ENCODE results near the gene FPGS. TPM values are rescaled to one million over a fixed set of nuclear protein-coding genes. Genes with fewer than 3 reads are reported as not detected.
A peak's percentile ranks its signal among the peaks of the same experiment; 100 is the strongest.

The FPGS gene
- total and polyA plus RNA-seq, 7 donors = 9.2 to 51.3 (median 32.6) TPM

- DNase-seq = peak; percentile 77
- TF ChIP-seq POLR2AphosphoS5 (IDR thresholded peaks at IDR 0.05) (no peak), EP300 (IDR thresholded peaks at IDR 0.05) (no peak), POLR2A (IDR thresholded peaks at IDR 0.05) (no peak)
- TF ChIP-seq, protein P1, sequence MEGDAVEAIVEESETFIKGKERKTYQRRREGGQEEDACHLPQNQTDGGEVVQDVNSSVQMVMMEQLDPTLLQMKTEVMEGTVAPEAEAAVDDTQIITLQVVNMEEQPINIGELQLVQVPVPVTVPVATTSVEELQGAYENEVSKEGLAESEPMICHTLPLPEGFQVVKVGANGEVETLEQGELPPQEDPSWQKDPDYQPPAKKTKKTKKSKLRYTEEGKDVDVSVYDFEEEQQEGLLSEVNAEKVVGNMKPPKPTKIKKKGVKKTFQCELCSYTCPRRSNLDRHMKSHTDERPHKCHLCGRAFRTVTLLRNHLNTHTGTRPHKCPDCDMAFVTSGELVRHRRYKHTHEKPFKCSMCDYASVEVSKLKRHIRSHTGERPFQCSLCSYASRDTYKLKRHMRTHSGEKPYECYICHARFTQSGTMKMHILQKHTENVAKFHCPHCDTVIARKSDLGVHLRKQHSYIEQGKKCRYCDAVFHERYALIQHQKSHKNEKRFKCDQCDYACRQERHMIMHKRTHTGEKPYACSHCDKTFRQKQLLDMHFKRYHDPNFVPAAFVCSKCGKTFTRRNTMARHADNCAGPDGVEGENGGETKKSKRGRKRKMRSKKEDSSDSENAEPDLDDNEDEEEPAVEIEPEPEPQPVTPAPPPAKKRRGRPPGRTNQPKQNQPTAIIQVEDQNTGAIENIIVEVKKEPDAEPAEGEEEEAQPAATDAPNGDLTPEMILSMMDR (IDR thresholded peaks at IDR 0.05) = no peak
Measured at GRCh38 chr9:127783111-127784008, 19.3 kb upstream of the FPGS start.

DNA sequence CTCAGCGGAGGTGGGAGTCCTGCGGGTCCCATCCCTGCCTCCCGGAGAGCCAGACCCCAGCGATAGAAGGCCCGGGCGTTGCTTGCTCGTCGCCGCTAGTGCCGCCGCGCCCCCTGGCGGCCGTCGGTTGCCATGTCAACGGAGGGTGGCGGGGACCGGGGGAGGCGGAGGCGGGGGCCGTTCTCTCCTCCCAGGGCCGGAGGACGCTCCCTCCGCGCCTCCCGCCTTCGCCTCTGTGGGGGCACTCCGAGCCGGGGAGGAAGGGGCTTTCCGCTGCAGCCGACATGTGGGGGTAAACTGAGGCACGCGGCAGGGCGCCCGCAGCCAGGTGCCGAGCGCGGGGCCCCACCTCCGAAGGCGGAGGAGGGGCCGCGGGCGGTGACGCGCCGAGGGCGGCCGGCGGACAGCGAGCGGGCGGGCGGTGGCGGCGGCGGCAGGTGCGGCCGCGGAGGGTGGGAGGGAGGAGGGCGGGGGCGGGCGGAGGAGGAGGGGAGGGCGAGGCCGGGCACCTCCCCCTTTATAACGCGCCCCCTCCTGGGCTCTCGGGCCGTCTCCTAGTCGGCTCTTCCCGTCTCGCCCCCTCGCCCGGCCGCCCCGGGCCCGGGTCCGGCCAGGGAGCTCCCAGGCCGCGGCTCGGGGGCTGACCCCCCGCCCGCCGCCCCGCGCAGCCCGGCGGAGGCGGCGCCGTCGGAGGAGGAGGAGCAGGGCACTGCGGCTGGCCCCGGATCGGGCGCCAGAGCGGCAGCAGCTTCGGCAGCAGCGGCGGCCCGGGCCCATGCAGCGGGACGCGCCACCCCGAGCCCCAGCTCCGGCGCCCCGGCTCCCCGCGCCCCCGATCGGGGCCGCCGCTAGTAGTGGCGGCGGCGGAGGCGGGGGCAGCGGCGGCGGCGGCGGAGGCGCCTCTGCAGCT, 17.4 kb upstream of the FPGS start:
- Histone ChIP-seq H3K27ac (peak overlapping the region; percentile 96 to 99 (median 96)), H3K27me3 (no peaks in the 10 kb centered on the region), H3K36me3 (peaks cover 23 to 33% (median 30%) of the 10 kb centered on the region in 4 donors), H3K9me3 (no peaks in the 10 kb centered on the region), H3K4me3 (peak overlapping the region; percentile 63 to 100 (median 96)), H3K4me1 (peaks cover 0 to 36% (median 29%) of the 10 kb centered on the region in 4 donors)
- peak; percentile 95 for DNase-seq
- intact Hi-C loops (cut with DNase I) = loop anchor here (1.0 to 5.0 kb wide), 6 partner anchors 14 to 173 kb away; partner anchors contain the start of genes FPGS, ST6GALNAC4, STXBP1 and TOR2A
- WGBS, 2 donors = 0 to 1% methylated on average over 119 to 122 of the region's 123 CpGs
- TF ChIP-seq, protein P1 (IDR thresholded peaks at IDR 0.05) = peak; percentile 94 to 98 (median 97)
- TF ChIP-seq POLR2A (IDR thresholded peaks at IDR 0.05) = no peak
- no peak for TF ChIP-seq EP300 (IDR thresholded peaks at IDR 0.05)
- peak in 2 of 4 donors; percentile 39 to 51 for TF ChIP-seq POLR2AphosphoS5 (IDR thresholded peaks at IDR 0.05)

More at GRCh38 chr9:127783111-127784008, 19.3 kb upstream of the FPGS start:
- no peaks in the 10 kb centered on the region for H3K9me3 ChIP-seq
- peaks cover 11 to 14% (median 12%) of the 10 kb centered on the region in 4 donors for H3K36me3 ChIP-seq
- H3K4me1 ChIP-seq = peaks cover 0 to 25% (median 22%) of the 10 kb centered on the region in 4 donors
- intact Hi-C loops (cut with DNase I) = loop anchor here (2.0 to 5.0 kb wide), 3 partner anchors 19 to 196 kb away; partner anchors contain the start of gene FPGS
- H3K27me3 ChIP-seq = no peaks in the 10 kb centered on the region
- no peak overlapping the region for H3K4me3 ChIP-seq
- 46 to 65% methylated on average over 20 of the region's 20 CpGs for WGBS, 2 donors
- H3K27ac ChIP-seq = peak overlapping the region in 3 of 4 donors; percentile 96 to 99 (median 96)

- no peaks in the 10 kb centered on the region for H3K9me3 ChIP-seq
- TF ChIP-seq, protein P1 (IDR thresholded peaks at IDR 0.05) = no peak
- peak in 1 of 2 donors; percentile 47 for TF ChIP-seq POLR2A (IDR thresholded peaks at IDR 0.05)
- no peak for TF ChIP-seq EP300 (IDR thresholded peaks at IDR 0.05)
- TF ChIP-seq POLR2AphosphoS5 (IDR thresholded peaks at IDR 0.05) = peak; percentile 68 to 92 (median 80)
- H3K4me1 ChIP-seq = peaks cover 0 to 38% (median 31%) of the 10 kb centered on the region in 4 donors
- H3K36me3 ChIP-seq = peaks cover 27 to 42% (median 36%) of the 10 kb centered on the region in 4 donors
- no peaks in the 10 kb centered on the region for H3K27me3 ChIP-seq
- 0 to 1% methylated on average over 75 of the region's 75 CpGs for WGBS, 2 donors
- intact Hi-C loops (cut with DNase I) = loop anchor here (1.0 to 5.0 kb wide), 6 partner anchors 15 to 174 kb away; partner anchors contain the start of genes FPGS, ST6GALNAC4, STXBP1 and TOR2A
- peak within 1 kb of the TSS; percentile 96 to 99 (median 96) for H3K27ac ChIP-seq
- peak within 1 kb of the TSS; percentile 93 to 100 (median 96) for H3K4me3 ChIP-seq
- DNase-seq = peak; percentile 96
Measured at GRCh38 chr9:127785933-127786772, 16.5 kb upstream of the FPGS start, which contains the start of gene CDK9. Gene CDK9 (plus strand): TSS chr9:127786034. CDS start chr9:127786149, 115 bp downstream.
